Panc1 (cell line): ENCODE measurements around the gene BEX3.
"Not testable (repeated sequence)": the region's sequence is repeated elsewhere in the genome, so short reads cannot be mapped to it uniquely, and the experiment has no call there.

Experiments
- POLR2AphosphoS5 ChIP-seq: IDR thresholded peaks from 2 replicates; pipeline ENCODE4 v1.6.1; 2012; ENCODE audit warnings: mild to moderate bottlenecking, low read depth, low read length, moderate library complexity
- TF ChIP-seq, protein P1 (sequence below): fragments of 450-650 bp; IDR thresholded peaks from 2 replicates; pipeline ENCODE4 v1.5.1; 2017; ENCODE audit warnings: mild to moderate bottlenecking
- TF ChIP-seq, protein P2 (sequence below), 2 experiments: IDR thresholded peaks; 2 replicates each; pipeline ENCODE4 v1.6.1; 2011 to 2012; ENCODE audit warnings: low read depth in 2 of 2, control low read depth in 1 of 2, low read length in 1 of 2, mild to moderate bottlenecking in 1 of 2, moderate library complexity in 1 of 2; ENCODE audit not compliant: insufficient read depth in 1 of 2

DNA sequence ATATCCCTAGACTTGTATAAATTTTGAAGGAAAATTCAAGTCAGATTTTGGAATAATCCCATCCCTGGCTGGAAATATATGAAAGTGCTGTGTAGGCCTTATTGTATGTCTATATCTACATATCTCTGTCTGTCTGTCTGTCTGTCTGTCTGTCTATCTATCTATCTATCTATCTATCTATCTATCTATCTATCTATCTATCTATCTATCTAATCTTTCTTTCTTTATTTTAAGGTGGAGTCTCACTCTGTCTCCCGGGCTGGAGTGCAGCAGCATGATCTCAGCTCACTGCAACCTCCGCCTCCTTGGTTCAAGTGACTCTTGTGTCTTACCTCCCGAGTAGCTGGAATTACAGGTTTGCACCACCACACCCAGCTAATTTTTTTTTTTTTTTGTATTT lies 16.7 kb upstream of the BEX3 start:
- TF ChIP-seq POLR2AphosphoS5: not testable (repeated sequence)
- TF ChIP-seq, protein P1, sequence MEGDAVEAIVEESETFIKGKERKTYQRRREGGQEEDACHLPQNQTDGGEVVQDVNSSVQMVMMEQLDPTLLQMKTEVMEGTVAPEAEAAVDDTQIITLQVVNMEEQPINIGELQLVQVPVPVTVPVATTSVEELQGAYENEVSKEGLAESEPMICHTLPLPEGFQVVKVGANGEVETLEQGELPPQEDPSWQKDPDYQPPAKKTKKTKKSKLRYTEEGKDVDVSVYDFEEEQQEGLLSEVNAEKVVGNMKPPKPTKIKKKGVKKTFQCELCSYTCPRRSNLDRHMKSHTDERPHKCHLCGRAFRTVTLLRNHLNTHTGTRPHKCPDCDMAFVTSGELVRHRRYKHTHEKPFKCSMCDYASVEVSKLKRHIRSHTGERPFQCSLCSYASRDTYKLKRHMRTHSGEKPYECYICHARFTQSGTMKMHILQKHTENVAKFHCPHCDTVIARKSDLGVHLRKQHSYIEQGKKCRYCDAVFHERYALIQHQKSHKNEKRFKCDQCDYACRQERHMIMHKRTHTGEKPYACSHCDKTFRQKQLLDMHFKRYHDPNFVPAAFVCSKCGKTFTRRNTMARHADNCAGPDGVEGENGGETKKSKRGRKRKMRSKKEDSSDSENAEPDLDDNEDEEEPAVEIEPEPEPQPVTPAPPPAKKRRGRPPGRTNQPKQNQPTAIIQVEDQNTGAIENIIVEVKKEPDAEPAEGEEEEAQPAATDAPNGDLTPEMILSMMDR: not testable (repeated sequence)
- TF ChIP-seq, protein P2, sequence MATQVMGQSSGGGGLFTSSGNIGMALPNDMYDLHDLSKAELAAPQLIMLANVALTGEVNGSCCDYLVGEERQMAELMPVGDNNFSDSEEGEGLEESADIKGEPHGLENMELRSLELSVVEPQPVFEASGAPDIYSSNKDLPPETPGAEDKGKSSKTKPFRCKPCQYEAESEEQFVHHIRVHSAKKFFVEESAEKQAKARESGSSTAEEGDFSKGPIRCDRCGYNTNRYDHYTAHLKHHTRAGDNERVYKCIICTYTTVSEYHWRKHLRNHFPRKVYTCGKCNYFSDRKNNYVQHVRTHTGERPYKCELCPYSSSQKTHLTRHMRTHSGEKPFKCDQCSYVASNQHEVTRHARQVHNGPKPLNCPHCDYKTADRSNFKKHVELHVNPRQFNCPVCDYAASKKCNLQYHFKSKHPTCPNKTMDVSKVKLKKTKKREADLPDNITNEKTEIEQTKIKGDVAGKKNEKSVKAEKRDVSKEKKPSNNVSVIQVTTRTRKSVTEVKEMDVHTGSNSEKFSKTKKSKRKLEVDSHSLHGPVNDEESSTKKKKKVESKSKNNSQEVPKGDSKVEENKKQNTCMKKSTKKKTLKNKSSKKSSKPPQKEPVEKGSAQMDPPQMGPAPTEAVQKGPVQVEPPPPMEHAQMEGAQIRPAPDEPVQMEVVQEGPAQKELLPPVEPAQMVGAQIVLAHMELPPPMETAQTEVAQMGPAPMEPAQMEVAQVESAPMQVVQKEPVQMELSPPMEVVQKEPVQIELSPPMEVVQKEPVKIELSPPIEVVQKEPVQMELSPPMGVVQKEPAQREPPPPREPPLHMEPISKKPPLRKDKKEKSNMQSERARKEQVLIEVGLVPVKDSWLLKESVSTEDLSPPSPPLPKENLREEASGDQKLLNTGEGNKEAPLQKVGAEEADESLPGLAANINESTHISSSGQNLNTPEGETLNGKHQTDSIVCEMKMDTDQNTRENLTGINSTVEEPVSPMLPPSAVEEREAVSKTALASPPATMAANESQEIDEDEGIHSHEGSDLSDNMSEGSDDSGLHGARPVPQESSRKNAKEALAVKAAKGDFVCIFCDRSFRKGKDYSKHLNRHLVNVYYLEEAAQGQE (IDR thresholded peaks at IDR 0.05; ENCODE audit: insufficient read depth in 1 of 2, low read depth in 2 of 2, low read length in 1 of 2): not testable (repeated sequence)
